Type B pancreatic cell (in vitro differentiated cells): ENCODE results near the gene RGS10. TPM values are rescaled to one million over a fixed set of nuclear protein-coding genes. Genes with fewer than 3 reads are reported as not detected.

Source experiments
- DNase-seq: peaks from one replicate; pipeline ENCODE4 v3.0.0; 2021; ENCODE audit warnings: mixed read lengths; ENCODE audit not compliant: unreplicated experiment; ENCODE audit errors: extremely low spot score
- H3K27ac Mint-ChIP-seq: 2 replicates; pipeline ENCODE4 v1.8.0; 2021; ENCODE audit warnings: mild to moderate bottlenecking, mixed read lengths
- H3K27me3 Mint-ChIP-seq: 2 replicates; pipeline ENCODE4 v1.8.0; 2021; ENCODE audit warnings: mixed read lengths
- H3K36me3 Mint-ChIP-seq: 2 replicates; pipeline ENCODE4 v1.8.0; 2021; ENCODE audit warnings: mixed read lengths
- H3K4me1 Mint-ChIP-seq: one replicate; pipeline ENCODE4 v1.8.0; 2021; ENCODE audit warnings: mixed read lengths; ENCODE audit not compliant: unreplicated experiment
- H3K4me3 Mint-ChIP-seq: 2 replicates; pipeline ENCODE4 v1.8.0; 2021; ENCODE audit warnings: mild to moderate bottlenecking, mixed read lengths
- H3K9me3 Mint-ChIP-seq: 2 replicates; pipeline ENCODE4 v1.8.0; 2021; ENCODE audit warnings: mixed read lengths
- CTCF ChIP-seq: fragments of 200-600 bp; sonication (generic); conservative IDR thresholded peaks from 2 replicates; pipeline ENCODE4 v1.5.0; 2021; ENCODE audit warnings: antibody characterized with exemption, mild to moderate bottlenecking
- total RNA-seq: library from RNA; stranded (reverse); gene quantifications from 2 replicates; pipeline ENCODE4 v1.2.1, GENCODE V29; 2021; ENCODE audit warnings: low replicate concordance

The RGS10 gene
- total RNA-seq, 1 donor from 2014 or later: 10.2 TPM

GRCh38 chr10:119525116-119525515, 17.4 kb downstream of the RGS10 start:
- Mint-ChIP-seq H3K36me3 (no peaks in the 10 kb centered on the region), H3K27ac (no peak overlapping the region), H3K27me3 (peaks cover 4% of the 10 kb centered on the region), H3K4me1 (peaks cover 5% of the 10 kb centered on the region), H3K4me3 (no peak overlapping the region), H3K9me3 (no peaks in the 10 kb centered on the region)
- TF ChIP-seq CTCF: no peak
- DNase-seq: no peak

- Mint-ChIP-seq H3K9me3 (no peaks in the 10 kb centered on the region), H3K4me1 (peaks cover 9% of the 10 kb centered on the region), H3K27ac (no peak overlapping the region), H3K4me3 (no peak overlapping the region), H3K36me3 (no peaks in the 10 kb centered on the region), H3K27me3 (peaks cover 4% of the 10 kb centered on the region)
- no peak for TF ChIP-seq CTCF
- DNase-seq: no peak
These were observed 17.8 kb downstream of the RGS10 start for GRCh38 chr10:119524720-119525070.

- DNase-seq: no peak
- Mint-ChIP-seq H3K9me3 (no peaks in the 10 kb centered on the region), H3K27ac (no peak overlapping the region), H3K27me3 (peaks cover 4% of the 10 kb centered on the region), H3K4me1 (peaks cover 9% of the 10 kb centered on the region), H3K36me3 (no peaks in the 10 kb centered on the region), H3K4me3 (no peak overlapping the region)
- TF ChIP-seq CTCF: no peak
These were observed 18.4 kb downstream of the RGS10 start for GRCh38 chr10:119523895-119524719.

- H3K36me3 Mint-ChIP-seq: no peaks in the 10 kb centered on the region
- H3K27me3 Mint-ChIP-seq: peaks cover 4% of the 10 kb centered on the region
- no peaks in the 10 kb centered on the region for H3K9me3 Mint-ChIP-seq
- H3K27ac Mint-ChIP-seq: no peak overlapping the region
- TF ChIP-seq CTCF: no peak
- no peak for DNase-seq
- H3K4me3 Mint-ChIP-seq: no peak overlapping the region
- H3K4me1 Mint-ChIP-seq: peaks cover 9% of the 10 kb centered on the region
These were observed 19.6 kb downstream of the RGS10 start for GRCh38 chr10:119522747-119523426.

- no peaks in the 10 kb centered on the region for H3K27me3 Mint-ChIP-seq
- H3K36me3 Mint-ChIP-seq: no peaks in the 10 kb centered on the region
- no peaks in the 10 kb centered on the region for H3K9me3 Mint-ChIP-seq
- no peak overlapping the region for H3K4me3 Mint-ChIP-seq
- no peak for DNase-seq
- H3K27ac Mint-ChIP-seq: no peak overlapping the region
- H3K4me1 Mint-ChIP-seq: peaks cover 5% of the 10 kb centered on the region
- TF ChIP-seq CTCF: no peak
These were observed 20.9 kb downstream of the RGS10 start for GRCh38 chr10:119521443-119522204.
